OCI-LY7 (cell line): ENCODE results near the gene HNRNPU. TPM values are rescaled to one million over a fixed set of nuclear protein-coding genes. Genes with fewer than 3 reads are reported as not detected.

Source experiments
- BruUV-seq: library from RNA; stranded (reverse); fragments of 400-500 nt; replicated peaks from 2 replicates; lab custom pipeline; 2021; lab: Mats Ljungman, UMichigan
- CTCF ChIA-PET: fragments of 300-600 bp; sonication (Branson Sonifier 250); formaldehyde crosslinking; loops from one replicate; lab custom pipeline; 2022; ENCODE audit warnings: antibody characterized with exemption; ENCODE audit not compliant: unreplicated experiment; lab: Charles Lee
- POLR2A ChIA-PET: fragments of 300-600 bp; sonication (Branson Sonifier 250); formaldehyde crosslinking; loops from one replicate; lab custom pipeline; 2022; ENCODE audit warnings: antibody characterized with exemption; lab: Charles Lee
- DNase-seq: peaks from one replicate; pipeline ENCODE4 v3.0.0-alpha.2; 2015; ENCODE audit warnings: low spot score
- H2AFZ ChIP-seq: fragments of 200-600 bp; sonication (generic), shearing (Covaris generic); 2 replicates; pipeline ENCODE4 v1.6.1; 2014; ENCODE audit warnings: mild to moderate bottlenecking, antibody characterized with exemption, low read length, moderate library complexity
- H3K27ac ChIP-seq: fragments of 200-600 bp; sonication (generic); 2 replicates; pipeline ENCODE4 v1.5.1; 2014; ENCODE audit warnings: mixed run types, low read depth, mild to moderate bottlenecking, moderate library complexity, low read length, inconsistent platforms; ENCODE audit not compliant: poor library complexity, severe bottlenecking
- H3K36me3 ChIP-seq: fragments of 200-600 bp; sonication (generic); 2 replicates; pipeline ENCODE4 v1.6.1; 2014; ENCODE audit warnings: mild to moderate bottlenecking, antibody characterized with exemption, low read length, moderate library complexity, mixed read lengths; ENCODE audit not compliant: insufficient read depth
- H3K4me1 ChIP-seq: fragments of 200-600 bp; sonication (generic); 2 replicates; pipeline ENCODE4 v1.5.1; 2014; ENCODE audit warnings: mild to moderate bottlenecking, low read length; ENCODE audit not compliant: insufficient read depth, poor library complexity, severe bottlenecking
- H3K4me2 ChIP-seq: fragments of 200-600 bp; sonication (generic); 2 replicates; pipeline ENCODE4 v1.6.1; 2014; ENCODE audit warnings: mild to moderate bottlenecking, low read length
- H3K4me3 ChIP-seq: fragments of 200-600 bp; sonication (generic); 2 replicates; pipeline ENCODE4 v1.5.1; 2014; ENCODE audit warnings: mild to moderate bottlenecking, low read depth, low read length; ENCODE audit not compliant: poor library complexity, severe bottlenecking
- H3K79me2 ChIP-seq: fragments of 200-600 bp; sonication (generic); 2 replicates; pipeline ENCODE4 v1.6.1; 2016; ENCODE audit warnings: low read depth, mild to moderate bottlenecking, low read length, moderate library complexity, mixed read lengths; ENCODE audit not compliant: insufficient read depth
- H3K9me2 ChIP-seq: fragments of 200-600 bp; sonication (generic); 2 replicates; pipeline ENCODE4 v1.6.1; 2016; ENCODE audit warnings: mild to moderate bottlenecking, low read length, mixed read lengths; ENCODE audit not compliant: insufficient read depth
- H3K9me3 ChIP-seq: fragments of 200-600 bp; sonication (generic); 2 replicates; pipeline ENCODE4 v1.6.1; 2014; ENCODE audit warnings: mild to moderate bottlenecking, mixed run types, low read length, mixed read lengths
- H4K20me1 ChIP-seq: fragments of 200-600 bp; sonication (generic); 2 replicates; pipeline ENCODE4 v1.6.1; 2014; ENCODE audit warnings: mild to moderate bottlenecking, antibody characterized with exemption, low read length, moderate library complexity, mixed read lengths; ENCODE audit not compliant: insufficient read depth
- EZH2phosphoT487 ChIP-seq: fragments of 200-600 bp; sonication (generic); IDR thresholded peaks from 2 replicates; pipeline ENCODE4 v1.6.1; 2018; ENCODE audit warnings: low read depth, borderline replicate concordance, mild to moderate bottlenecking, mixed run types, antibody characterized with exemption, low read length, moderate library complexity, mixed read lengths
- intact Hi-C: fragments of 100-400 bp; cut with micrococcal nuclease; formaldehyde crosslinking; loops from one replicate; pipeline ENCODE4 v1.10.0; 2022; ENCODE audit not compliant: unreplicated experiment
- total RNA-seq, 2 experiments: library from RNA; depleted of rRNA in 1 of 2; stranded (reverse); fragments of >200 nt in 1 of 2; shearing (Covaris generic) in 1 of 2; gene quantifications; 2 replicates each; pipeline ENCODE4 v1.2.3, GENCODE V29; 2014 to 2022
- TF ChIP-seq, protein P1 (sequence below): fragments of 200-600 bp; sonication (generic); conservative IDR thresholded peaks from 2 replicates; pipeline ENCODE4 v1.5.1; 2014; ENCODE audit warnings: mild to moderate bottlenecking, antibody characterized with exemption, low read length, moderate library complexity, mixed read lengths

The HNRNPU gene
- total RNA-seq, 2 experiments from 2014 or later = 426 to 650 TPM

DNA sequence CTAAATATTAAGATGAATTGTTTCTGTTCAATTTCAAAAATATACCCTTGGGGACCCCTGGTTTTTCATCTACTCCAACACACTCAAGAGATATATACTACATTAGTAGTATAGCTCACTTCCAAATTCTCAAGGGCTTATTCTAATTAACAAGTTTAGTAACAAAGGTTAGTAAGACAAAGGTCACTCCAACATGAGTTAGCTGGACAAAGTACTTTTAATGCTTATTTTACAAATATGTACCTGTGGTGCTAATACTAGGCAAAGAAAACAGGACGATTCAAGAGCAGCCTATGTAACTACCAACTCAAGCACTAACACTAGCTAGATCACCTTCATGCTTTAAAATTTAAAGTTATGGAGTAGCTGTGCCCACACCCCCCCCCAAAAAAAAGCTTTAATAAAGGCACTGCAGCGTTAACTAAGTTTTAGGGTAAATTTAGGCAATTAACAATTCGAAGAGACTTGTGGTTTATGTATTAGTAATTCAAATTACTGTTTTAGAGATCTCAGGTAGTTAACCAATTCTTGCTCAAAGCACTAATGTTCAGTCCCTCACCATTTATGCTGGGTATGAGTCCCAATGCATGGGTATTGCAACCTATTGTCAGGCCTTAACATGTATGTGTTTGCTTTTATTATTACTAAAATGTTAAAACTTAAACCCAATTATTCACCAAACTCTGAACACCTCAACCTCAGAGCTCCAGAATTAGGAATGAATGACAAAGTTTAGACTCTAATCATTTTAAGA lies 14.1 kb downstream of the HNRNPU start:
- BruUV-seq = no TSS peak

GRCh38 chr1:244849189-244849866 lies 15.0 kb downstream of the HNRNPU start:
- no peak overlapping the region for H3K4me3 ChIP-seq
- no peak overlapping the region for H3K27ac ChIP-seq
- no peak overlapping the region for H2AFZ ChIP-seq
- no TSS peak for BruUV-seq
- H3K4me2 ChIP-seq = no peak overlapping the region
- H3K9me3 ChIP-seq = no peaks in the 10 kb centered on the region
- peaks cover 76% of the 10 kb centered on the region for H3K79me2 ChIP-seq
- no peaks in the 10 kb centered on the region for H3K9me2 ChIP-seq
- no peak for DNase-seq
- ChIA-PET CTCF (no interaction called here), POLR2A (interaction anchor here (0.8 to 4.9 kb wide), 9 partner anchors 10 to 88 kb away, joined by 3 to 40 read pairs (median 9); partner anchors contain the start of genes COX20 and HNRNPU)
- no peak for TF ChIP-seq EZH2phosphoT487
- TF ChIP-seq, protein P1, sequence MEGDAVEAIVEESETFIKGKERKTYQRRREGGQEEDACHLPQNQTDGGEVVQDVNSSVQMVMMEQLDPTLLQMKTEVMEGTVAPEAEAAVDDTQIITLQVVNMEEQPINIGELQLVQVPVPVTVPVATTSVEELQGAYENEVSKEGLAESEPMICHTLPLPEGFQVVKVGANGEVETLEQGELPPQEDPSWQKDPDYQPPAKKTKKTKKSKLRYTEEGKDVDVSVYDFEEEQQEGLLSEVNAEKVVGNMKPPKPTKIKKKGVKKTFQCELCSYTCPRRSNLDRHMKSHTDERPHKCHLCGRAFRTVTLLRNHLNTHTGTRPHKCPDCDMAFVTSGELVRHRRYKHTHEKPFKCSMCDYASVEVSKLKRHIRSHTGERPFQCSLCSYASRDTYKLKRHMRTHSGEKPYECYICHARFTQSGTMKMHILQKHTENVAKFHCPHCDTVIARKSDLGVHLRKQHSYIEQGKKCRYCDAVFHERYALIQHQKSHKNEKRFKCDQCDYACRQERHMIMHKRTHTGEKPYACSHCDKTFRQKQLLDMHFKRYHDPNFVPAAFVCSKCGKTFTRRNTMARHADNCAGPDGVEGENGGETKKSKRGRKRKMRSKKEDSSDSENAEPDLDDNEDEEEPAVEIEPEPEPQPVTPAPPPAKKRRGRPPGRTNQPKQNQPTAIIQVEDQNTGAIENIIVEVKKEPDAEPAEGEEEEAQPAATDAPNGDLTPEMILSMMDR = no peak
- peaks cover 43% of the 10 kb centered on the region for H4K20me1 ChIP-seq
- H3K36me3 ChIP-seq = peaks cover 100% of the 10 kb centered on the region
- intact Hi-C loops = no loop called here
- H3K4me1 ChIP-seq = no peaks in the 10 kb centered on the region

More for the DNA sequence above, 14.1 kb downstream of the HNRNPU start:
- Histone ChIP-seq H3K79me2 (peaks cover 81% of the 10 kb centered on the region), H4K20me1 (peaks cover 46% of the 10 kb centered on the region), H3K4me2 (no peak overlapping the region), H3K27ac (no peak overlapping the region), H3K4me1 (peaks cover 4% of the 10 kb centered on the region), H2AFZ (no peak overlapping the region), H3K9me3 (no peaks in the 10 kb centered on the region), H3K4me3 (no peak overlapping the region), H3K36me3 (peaks cover 100% of the 10 kb centered on the region), H3K9me2 (no peaks in the 10 kb centered on the region)
- intact Hi-C loops = no loop called here
- no peak for DNase-seq
- ChIA-PET CTCF (no interaction called here), POLR2A (interaction anchor here (0.6 to 4.9 kb wide), 12 partner anchors 9 to 936 kb away, joined by 3 to 40 read pairs (median 7); partner anchors contain the start of genes COX20 and HNRNPU)
- TF ChIP-seq EZH2phosphoT487 = no peak

- H3K36me3 ChIP-seq = peaks cover 100% of the 10 kb centered on the region
- POLR2A ChIA-PET = interaction anchor here (1.3 to 2.3 kb wide), 6 partner anchors 9 to 18 kb away, joined by 5 to 16 read pairs (median 8); partner anchors contain the start of genes COX20 and HNRNPU
- intact Hi-C loops = no loop called here
Measured at GRCh38 chr1:244846653-244847052, 17.7 kb downstream of the HNRNPU start.

More at GRCh38 chr1:244846653-244847052, 17.7 kb downstream of the HNRNPU start:
- Histone ChIP-seq H3K4me2 (no peak overlapping the region), H3K9me2 (no peaks in the 10 kb centered on the region), H4K20me1 (peaks cover 32% of the 10 kb centered on the region), H2AFZ (no peak overlapping the region), H3K79me2 (peaks cover 72% of the 10 kb centered on the region; the same call in 1 of the 2 replicates), H3K9me3 (no peaks in the 10 kb centered on the region), H3K4me1 (no peaks in the 10 kb centered on the region), H3K4me3 (no peak overlapping the region), H3K27ac (no peak overlapping the region)
- CTCF ChIA-PET = interaction anchor here (1.3 kb wide), 1 partner anchor 12 kb away, joined by 3 read pairs; no protein-coding TSS in a partner anchor
- BruUV-seq = no TSS peak
- no peak for DNase-seq
- TF ChIP-seq, protein P1 = no peak
- no peak for TF ChIP-seq EZH2phosphoT487
